ENCODE data around the gene PRKAR2B.
"Not testable (repeated sequence)": the region's sequence is repeated elsewhere in the genome, so short reads cannot be mapped to it uniquely, and the experiment has no call there.

DNA sequence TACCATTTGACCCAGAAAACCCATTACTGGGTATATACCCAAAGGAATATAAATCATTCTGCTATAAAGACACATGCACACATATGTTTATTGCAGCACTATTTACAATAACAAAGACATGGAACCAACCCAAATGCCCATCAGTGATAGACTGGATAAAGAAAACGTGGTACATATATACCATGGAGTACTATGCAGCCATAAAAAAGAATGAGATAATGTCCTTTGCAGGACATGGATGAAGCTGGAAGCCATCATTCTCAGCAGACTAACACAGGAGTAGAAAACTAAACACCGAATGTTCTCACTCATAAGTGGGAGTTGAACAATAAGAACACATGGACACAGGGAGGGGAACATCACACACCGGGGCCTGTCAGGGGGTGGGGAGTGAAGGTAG, 111.2 kb downstream of the PRKAR2B start:
- TF ChIP-seq, protein P1, sequence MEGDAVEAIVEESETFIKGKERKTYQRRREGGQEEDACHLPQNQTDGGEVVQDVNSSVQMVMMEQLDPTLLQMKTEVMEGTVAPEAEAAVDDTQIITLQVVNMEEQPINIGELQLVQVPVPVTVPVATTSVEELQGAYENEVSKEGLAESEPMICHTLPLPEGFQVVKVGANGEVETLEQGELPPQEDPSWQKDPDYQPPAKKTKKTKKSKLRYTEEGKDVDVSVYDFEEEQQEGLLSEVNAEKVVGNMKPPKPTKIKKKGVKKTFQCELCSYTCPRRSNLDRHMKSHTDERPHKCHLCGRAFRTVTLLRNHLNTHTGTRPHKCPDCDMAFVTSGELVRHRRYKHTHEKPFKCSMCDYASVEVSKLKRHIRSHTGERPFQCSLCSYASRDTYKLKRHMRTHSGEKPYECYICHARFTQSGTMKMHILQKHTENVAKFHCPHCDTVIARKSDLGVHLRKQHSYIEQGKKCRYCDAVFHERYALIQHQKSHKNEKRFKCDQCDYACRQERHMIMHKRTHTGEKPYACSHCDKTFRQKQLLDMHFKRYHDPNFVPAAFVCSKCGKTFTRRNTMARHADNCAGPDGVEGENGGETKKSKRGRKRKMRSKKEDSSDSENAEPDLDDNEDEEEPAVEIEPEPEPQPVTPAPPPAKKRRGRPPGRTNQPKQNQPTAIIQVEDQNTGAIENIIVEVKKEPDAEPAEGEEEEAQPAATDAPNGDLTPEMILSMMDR (IDR thresholded peaks at IDR 0.05) = not testable (repeated sequence)
- not testable (repeated sequence) for TF ChIP-seq POLR2A (IDR thresholded peaks at IDR 0.05)

Data from prostate gland (tissue), 2 donors.